Gastroesophageal sphincter (tissue), 3 donors: ENCODE results near the gene ANKRD13A.

ENCODE experiments used
- CTCF ChIP-seq, 4 experiments: fragments of 200-600 bp in 2 of 4; fragments of 450-650 bp in 2 of 4; sonication (generic) in 1 of 4; IDR thresholded peaks; one replicate each; pipeline ENCODE4 v1.5.1; 2017 to 2019; ENCODE audit warnings: antibody characterized with exemption in 4 of 4, mild to moderate bottlenecking in 2 of 4, moderate library complexity in 2 of 4
- POLR2AphosphoS5 ChIP-seq: sonication (generic); formaldehyde crosslinking; IDR thresholded peaks from one replicate; pipeline ENCODE4 v1.6.1; 2017; ENCODE audit warnings: antibody characterized with exemption

GRCh38 chr12:110028323-110028722, 29.1 kb downstream of the ANKRD13A start:
- TF ChIP-seq CTCF (IDR thresholded peaks at IDR 0.05) (no peak), POLR2AphosphoS5 (no peak)
